ENCODE data around the gene QSOX1.

DNA sequence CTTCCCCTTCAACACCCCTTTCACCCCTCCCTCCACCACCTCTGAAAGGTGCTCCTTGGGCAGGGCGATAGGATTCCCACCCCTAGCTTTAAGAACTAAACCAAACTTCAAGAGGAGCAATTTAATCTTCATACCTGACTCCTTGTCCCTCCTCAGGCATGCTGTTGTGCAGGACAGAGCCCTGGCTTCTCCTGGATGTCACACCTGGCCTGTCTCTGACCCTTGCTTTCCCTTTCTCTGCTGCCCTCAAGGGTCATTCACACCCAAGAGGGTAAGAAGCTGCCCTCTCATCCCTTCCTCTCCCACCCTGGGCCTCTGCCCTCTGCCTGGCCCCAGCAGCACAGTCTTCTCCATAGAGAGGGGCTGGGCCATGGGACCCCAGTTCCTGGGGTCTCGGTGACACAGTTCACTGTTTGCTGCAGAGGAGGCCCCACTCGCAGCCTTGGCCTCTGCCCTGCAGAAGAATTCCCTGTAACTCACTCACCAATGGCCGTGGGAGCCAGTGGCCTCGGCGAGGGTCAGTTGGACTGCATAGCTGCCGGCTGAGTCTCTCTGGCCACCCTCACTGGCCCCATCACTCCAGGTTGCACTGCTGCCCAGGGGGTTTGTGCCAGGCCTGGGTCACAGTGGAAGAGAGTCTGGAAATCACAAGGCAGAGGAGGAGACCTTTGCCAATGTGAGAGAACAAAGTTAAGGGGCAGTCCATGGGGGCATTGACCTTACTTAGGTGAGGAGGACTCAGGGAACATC, 47.0 kb downstream of the QSOX1 start:
- TF ChIP-seq, protein P1, sequence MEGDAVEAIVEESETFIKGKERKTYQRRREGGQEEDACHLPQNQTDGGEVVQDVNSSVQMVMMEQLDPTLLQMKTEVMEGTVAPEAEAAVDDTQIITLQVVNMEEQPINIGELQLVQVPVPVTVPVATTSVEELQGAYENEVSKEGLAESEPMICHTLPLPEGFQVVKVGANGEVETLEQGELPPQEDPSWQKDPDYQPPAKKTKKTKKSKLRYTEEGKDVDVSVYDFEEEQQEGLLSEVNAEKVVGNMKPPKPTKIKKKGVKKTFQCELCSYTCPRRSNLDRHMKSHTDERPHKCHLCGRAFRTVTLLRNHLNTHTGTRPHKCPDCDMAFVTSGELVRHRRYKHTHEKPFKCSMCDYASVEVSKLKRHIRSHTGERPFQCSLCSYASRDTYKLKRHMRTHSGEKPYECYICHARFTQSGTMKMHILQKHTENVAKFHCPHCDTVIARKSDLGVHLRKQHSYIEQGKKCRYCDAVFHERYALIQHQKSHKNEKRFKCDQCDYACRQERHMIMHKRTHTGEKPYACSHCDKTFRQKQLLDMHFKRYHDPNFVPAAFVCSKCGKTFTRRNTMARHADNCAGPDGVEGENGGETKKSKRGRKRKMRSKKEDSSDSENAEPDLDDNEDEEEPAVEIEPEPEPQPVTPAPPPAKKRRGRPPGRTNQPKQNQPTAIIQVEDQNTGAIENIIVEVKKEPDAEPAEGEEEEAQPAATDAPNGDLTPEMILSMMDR (IDR thresholded peaks at IDR 0.05; ENCODE audit: extremely low read depth in 1 of 2, insufficient read depth in 1 of 2, low read depth in 1 of 2, low read length in 2 of 2): no peak
- TF ChIP-seq EZH2 (IDR thresholded peaks at IDR 0.05; ENCODE audit: borderline replicate concordance, low read depth, low read length, severe bottlenecking) (no peak), POLR2A (IDR thresholded peaks at IDR 0.05; ENCODE audit: low read depth, low read length) (no peak)

Data from endothelial cell of umbilical vein (primary cell).